ENCODE results near the gene ARFRP1. TPM values are rescaled to one million over a fixed set of nuclear protein-coding genes. Genes with fewer than 3 reads are reported as not detected.

Gene ARFRP1
- total and polyA plus RNA-seq, 2 of the 13 experiments (the other 11 are each of a cell fraction or from before 2014, with no cell fraction given) = 32.0 to 51.1 TPM

DNA sequence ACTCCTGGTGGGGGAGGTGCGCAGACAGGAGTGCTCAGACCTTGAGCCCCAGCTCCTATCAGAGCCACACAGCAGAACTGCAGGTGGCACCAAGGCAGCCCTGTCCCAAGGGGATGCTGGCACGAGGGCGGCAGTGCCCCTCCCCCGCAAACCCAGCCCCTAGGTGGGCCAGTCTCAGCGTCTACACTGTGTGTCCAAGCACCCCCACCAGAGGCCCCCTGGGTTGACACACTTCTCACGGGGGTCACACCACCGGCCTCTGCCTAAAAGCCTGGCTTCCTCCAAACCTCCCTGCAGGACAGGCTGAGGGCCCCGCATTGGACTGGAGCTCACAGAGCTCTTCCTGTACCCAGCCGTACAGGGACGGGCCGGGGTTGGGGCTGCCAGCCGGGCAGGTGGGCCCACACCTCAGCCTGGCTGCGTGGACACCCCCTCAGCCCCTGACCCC, 39.9 kb upstream of the ARFRP1 start (continued):
- TF ChIP-seq, protein P1, sequence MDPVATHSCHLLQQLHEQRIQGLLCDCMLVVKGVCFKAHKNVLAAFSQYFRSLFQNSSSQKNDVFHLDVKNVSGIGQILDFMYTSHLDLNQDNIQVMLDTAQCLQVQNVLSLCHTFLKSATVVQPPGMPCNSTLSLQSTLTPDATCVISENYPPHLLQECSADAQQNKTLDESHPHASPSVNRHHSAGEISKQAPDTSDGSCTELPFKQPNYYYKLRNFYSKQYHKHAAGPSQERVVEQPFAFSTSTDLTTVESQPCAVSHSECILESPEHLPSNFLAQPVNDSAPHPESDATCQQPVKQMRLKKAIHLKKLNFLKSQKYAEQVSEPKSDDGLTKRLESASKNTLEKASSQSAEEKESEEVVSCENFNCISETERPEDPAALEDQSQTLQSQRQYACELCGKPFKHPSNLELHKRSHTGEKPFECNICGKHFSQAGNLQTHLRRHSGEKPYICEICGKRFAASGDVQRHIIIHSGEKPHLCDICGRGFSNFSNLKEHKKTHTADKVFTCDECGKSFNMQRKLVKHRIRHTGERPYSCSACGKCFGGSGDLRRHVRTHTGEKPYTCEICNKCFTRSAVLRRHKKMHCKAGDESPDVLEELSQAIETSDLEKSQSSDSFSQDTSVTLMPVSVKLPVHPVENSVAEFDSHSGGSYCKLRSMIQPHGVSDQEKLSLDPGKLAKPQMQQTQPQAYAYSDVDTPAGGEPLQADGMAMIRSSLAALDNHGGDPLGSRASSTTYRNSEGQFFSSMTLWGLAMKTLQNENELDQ (CRISPR knock-in tag; IDR thresholded peaks at IDR 0.05; ENCODE audit: borderline replicate concordance) = no peak

GRCh38 chr20:63746751-63747315, 39.1 kb upstream of the ARFRP1 start:
- Histone ChIP-seq H3K36me3 (replicated peaks in 1 of 2; ENCODE audit: control insufficient read depth in 1 of 2, insufficient read depth in 2 of 2, low read length in 2 of 2) (peaks cover 16 to 20% of the 10 kb centered on the region in 2 experiments; a peak in 4 of 5 replicates), H3K4me3 (replicated peaks in 1 of 3; ENCODE audit: insufficient read depth in 1 of 3, low read depth in 2 of 3, low read length in 3 of 3) (no peak overlapping the region; a peak in 1 of 6 replicates), H3K9me3 (ENCODE audit: low read length) (no peaks in the 10 kb centered on the region), H3K4me2 (ENCODE audit: low read depth, low read length) (peak overlapping the region; percentile 16; the same call in 1 of the 2 replicates), H3K79me2 (ENCODE audit: insufficient read depth, low read length) (peaks cover 2% of the 10 kb centered on the region), H3K27me3 (ENCODE audit: control insufficient read depth in 1 of 2, insufficient read depth in 2 of 2, low read length in 2 of 2) (no peaks in the 10 kb centered on the region), H2AFZ (ENCODE audit: low read length) (no peak overlapping the region), H3K4me1 (ENCODE audit: insufficient read depth, low read length) (peaks cover 78% of the 10 kb centered on the region), H3K9ac (ENCODE audit: insufficient read depth, low read depth, low read length) (no peak overlapping the region), H4K20me1 (ENCODE audit: insufficient read depth, low read length) (no peaks in the 10 kb centered on the region), H3K27ac (ENCODE audit: extremely low read length, insufficient read depth, low read length) (no peak overlapping the region)
- FAIRE-seq = no peak
- ChIA-PET POLR2A (interaction anchor here (1.2 to 5.1 kb wide), 2 partner anchors 9 to 39 kb away, joined by 4 to 28 read pairs; partner anchors contain the start of genes ARFRP1, LIME1, SLC2A4RG and ZGPAT), CTCF (ENCODE audit: low intra/inter-chr PET ratio, low total read pairs) (no interaction called here)
- no TSS peak for BruUV-seq (replicated peaks)
- in situ Hi-C loops (cut with HindIII; ENCODE audit: extremely low pct_ligation_motif_present, low pct_unique_long_range_greater_than_20kb) (no loop called here), intact Hi-C loops (cut with micrococcal nuclease; ENCODE audit: unreplicated experiment) (loop anchor here (10.0 kb wide), 1 partner anchor 118 kb away; the partner anchor contains the start of genes ABHD16B and TPD52L2)
- 92% methylated on average over 46 of the region's 47 CpGs for WGBS (ENCODE audit: low lambda C conversion rate)
- DNase-seq (ENCODE audit: low spot score) = no peak
- ATAC-seq = peak; percentile 1
- TF ChIP-seq MXD1 (CRISPR knock-in tag; IDR thresholded peaks at IDR 0.05) = 0 out of 2 replicates have a peak, but pooled peaks have one; percentile 1
- peak; percentile 65; the same call in 1 of the 2 replicates for TF ChIP-seq ZHX1 (CRISPR knock-in tag; IDR thresholded peaks at IDR 0.05; ENCODE audit: low read depth)
- TF ChIP-seq ARNT2 (CRISPR knock-in tag; IDR thresholded peaks at IDR 0.05; ENCODE audit: low read depth) = no peak
- peak; percentile 92 for TF ChIP-seq CHCHD3 (CRISPR knock-in tag; IDR thresholded peaks at IDR 0.05)
- TF ChIP-seq POLR2A (IDR thresholded peaks at IDR 0.05; ENCODE audit: insufficient read depth in 1 of 2, low read depth in 2 of 2, low read length in 2 of 2) = peak in 1 of 2 experiments; percentile 2; a peak in 1 of 4 replicates
- TF ChIP-seq AGO1 (IDR thresholded peaks at IDR 0.05; ENCODE audit: low read depth, low read length, poor library complexity, severe bottlenecking) = peak; percentile 90
- peak; percentile 16; the same call in 1 of the 2 replicates for TF ChIP-seq HOXA3 (CRISPR knock-in tag; IDR thresholded peaks at IDR 0.05)
- TF ChIP-seq ZNF225 (CRISPR knock-in tag; IDR thresholded peaks at IDR 0.05) = 0 out of 2 replicates have a peak, but pooled peaks have one; percentile 21
- no peak for TF ChIP-seq DMAP1 (CRISPR knock-in tag; IDR thresholded peaks at IDR 0.05)
- peak; percentile 37 for TF ChIP-seq HNRNPK (IDR thresholded peaks at IDR 0.05; ENCODE audit: low read depth, low read length, poor library complexity, severe bottlenecking)
- TF ChIP-seq RBM39 (IDR thresholded peaks at IDR 0.05; ENCODE audit: low read depth, low read length, poor library complexity, severe bottlenecking) = peak; percentile 11
- TF ChIP-seq ZFYVE20 (CRISPR knock-in tag; IDR thresholded peaks at IDR 0.05; ENCODE audit: borderline replicate concordance, low read depth) = 0 out of 2 replicates have a peak, but pooled peaks have one; percentile 49
- no peak for TF ChIP-seq SRY (CRISPR knock-in tag; IDR thresholded peaks at IDR 0.05)
